Prostate gland (tissue), 2 donors: Measurements from ENCODE around the gene CIRBP. TPM values are rescaled to one million over a fixed set of nuclear protein-coding genes. Genes with fewer than 3 reads are reported as not detected.

Experiments
- DNase-seq: peaks from one replicate; pipeline ENCODE4 v3.0.0-alpha.2; 2019; ENCODE audit warnings: low spot score
- H3K27ac ChIP-seq, 2 donors: fragments of 200-600 bp; sonication (generic); 2 replicates each; pipeline ENCODE4 v1.5.1; 2017 to 2019
- H3K27me3 ChIP-seq: fragments of 200-600 bp; sonication (generic); replicated peaks from 2 replicates; pipeline ENCODE4 v1.5.1; 2019; ENCODE audit not compliant: insufficient read depth
- H3K36me3 ChIP-seq, 2 donors: fragments of 200-600 bp; sonication (generic); 1 replicate in 1 of 2; 2 replicates in 1 of 2; pipeline versions ENCODE4 v1.5.1 to v1.8.1; 2017 to 2019
- H3K4me1 ChIP-seq: fragments of 200-600 bp; sonication (generic); replicated peaks from 2 replicates; pipeline ENCODE4 v1.5.1; 2019
- H3K4me3 ChIP-seq, 2 donors: fragments of 200-600 bp; sonication (generic); 2 replicates each; pipeline ENCODE4 v1.5.1; 2017 to 2019
- H3K9me3 ChIP-seq: fragments of 200-600 bp; sonication (generic); 2 replicates; pipeline ENCODE4 v1.5.1; 2017
- POLR2A ChIP-seq: fragments of 450-650 bp; IDR thresholded peaks from one replicate; pipeline ENCODE4 v1.6.1; 2016; ENCODE audit warnings: antibody characterized with exemption, mild to moderate bottlenecking
- POLR2AphosphoS5 ChIP-seq: sonication (generic); formaldehyde crosslinking; IDR thresholded peaks from one replicate; pipeline ENCODE4 v1.6.1; 2017; ENCODE audit warnings: antibody characterized with exemption
- WGBS: methylation state at CpG from one replicate; pipeline ENCODE4 v1.1.5; 2018; 5-methylcytosine and 5-hydroxymethylcytosine counted together
- intact Hi-C: fragments of 100-400 bp; cut with DNase I; formaldehyde crosslinking; loops from one replicate; pipeline ENCODE4 v1.14.2; 2022
- total RNA-seq, 2 donors: library from RNA; depleted of rRNA; stranded (reverse); fragments of >200 nt; gene quantifications; one replicate each; pipeline ENCODE4 v1.1.0, GENCODE V29; 2016
- TF ChIP-seq, protein P1 (sequence below), 4 experiments: fragments of 200-600 bp in 2 of 4; fragments of 450-650 bp in 2 of 4; sonication (generic) in 2 of 4; IDR thresholded peaks; 1 replicate in 3 of 4; 2 replicates in 1 of 4; pipeline ENCODE4 v1.5.1; 2016 to 2019; ENCODE audit warnings: antibody characterized with exemption in 4 of 4, mild to moderate bottlenecking in 2 of 4, moderate library complexity in 2 of 4

Gene CIRBP
- total RNA-seq, 2 donors from 2014 or later: 753 to 863 TPM

- WGBS: 70% methylated on average over 26 of the region's 28 CpGs
- DNase-seq: no peak
- intact Hi-C loops: loop anchor here (10.0 kb wide), 1 partner anchor 95 kb away; the partner anchor contains the start of genes DAZAP1 and GAMT
These were observed 41.1 kb downstream of the CIRBP start for GRCh38 chr19:1309977-1310852.

DNA sequence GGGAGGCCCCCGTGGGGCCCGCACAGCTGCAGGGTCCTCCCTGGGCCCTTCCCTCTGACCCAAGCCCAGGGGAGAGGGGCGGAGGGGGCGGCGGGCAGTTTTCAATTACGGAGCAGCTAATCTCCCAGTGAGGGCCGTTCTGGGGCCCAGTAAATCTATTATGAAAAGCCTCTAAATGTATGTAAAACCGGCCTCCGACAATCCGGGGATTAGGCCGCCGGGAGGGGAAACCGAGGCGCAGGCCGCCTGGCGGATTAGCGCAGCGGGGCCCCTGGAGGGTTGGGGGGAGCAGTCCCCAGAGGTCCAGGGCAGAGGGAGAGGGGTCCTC lies 41.7 kb downstream of the CIRBP start:
- H3K4me1 ChIP-seq: peaks cover 5% of the 10 kb centered on the region
- H3K27me3 ChIP-seq: no peaks in the 10 kb centered on the region
- no peak overlapping the region for H3K4me3 ChIP-seq
- no peaks in the 10 kb centered on the region for H3K36me3 ChIP-seq
- intact Hi-C loops: loop anchor here (10.0 kb wide), 1 partner anchor 94 kb away; the partner anchor contains the start of genes DAZAP1 and GAMT
- WGBS: 84% methylated on average over 14 of the region's 18 CpGs
- H3K27ac ChIP-seq: no peak overlapping the region
- TF ChIP-seq, protein P1, sequence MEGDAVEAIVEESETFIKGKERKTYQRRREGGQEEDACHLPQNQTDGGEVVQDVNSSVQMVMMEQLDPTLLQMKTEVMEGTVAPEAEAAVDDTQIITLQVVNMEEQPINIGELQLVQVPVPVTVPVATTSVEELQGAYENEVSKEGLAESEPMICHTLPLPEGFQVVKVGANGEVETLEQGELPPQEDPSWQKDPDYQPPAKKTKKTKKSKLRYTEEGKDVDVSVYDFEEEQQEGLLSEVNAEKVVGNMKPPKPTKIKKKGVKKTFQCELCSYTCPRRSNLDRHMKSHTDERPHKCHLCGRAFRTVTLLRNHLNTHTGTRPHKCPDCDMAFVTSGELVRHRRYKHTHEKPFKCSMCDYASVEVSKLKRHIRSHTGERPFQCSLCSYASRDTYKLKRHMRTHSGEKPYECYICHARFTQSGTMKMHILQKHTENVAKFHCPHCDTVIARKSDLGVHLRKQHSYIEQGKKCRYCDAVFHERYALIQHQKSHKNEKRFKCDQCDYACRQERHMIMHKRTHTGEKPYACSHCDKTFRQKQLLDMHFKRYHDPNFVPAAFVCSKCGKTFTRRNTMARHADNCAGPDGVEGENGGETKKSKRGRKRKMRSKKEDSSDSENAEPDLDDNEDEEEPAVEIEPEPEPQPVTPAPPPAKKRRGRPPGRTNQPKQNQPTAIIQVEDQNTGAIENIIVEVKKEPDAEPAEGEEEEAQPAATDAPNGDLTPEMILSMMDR (IDR thresholded peaks at IDR 0.05): no peak
- TF ChIP-seq POLR2A: no peak
- no peak for TF ChIP-seq POLR2AphosphoS5
- DNase-seq: no peak
- no peaks in the 10 kb centered on the region for H3K9me3 ChIP-seq

More at GRCh38 chr19:1309977-1310852, 41.1 kb downstream of the CIRBP start:
- no peak overlapping the region for H3K27ac ChIP-seq
- TF ChIP-seq POLR2AphosphoS5 (no peak), POLR2A (no peak)
- TF ChIP-seq, protein P1 (IDR thresholded peaks at IDR 0.05): no peak
- no peaks in the 10 kb centered on the region for H3K27me3 ChIP-seq
- no peaks in the 10 kb centered on the region for H3K36me3 ChIP-seq
- H3K4me3 ChIP-seq: no peak overlapping the region
- peaks cover 5% of the 10 kb centered on the region for H3K4me1 ChIP-seq
- no peaks in the 10 kb centered on the region for H3K9me3 ChIP-seq

GRCh38 chr19:1311543-1312091 lies 42.5 kb downstream of the CIRBP start:
- no peak for DNase-seq
- 77% methylated on average over 14 of the region's 21 CpGs for WGBS
- Histone ChIP-seq H3K9me3 (no peaks in the 10 kb centered on the region), H3K4me1 (peaks cover 5% of the 10 kb centered on the region), H3K27ac (no peak overlapping the region), H3K4me3 (no peak overlapping the region), H3K27me3 (no peaks in the 10 kb centered on the region), H3K36me3 (no peaks in the 10 kb centered on the region)
- TF ChIP-seq POLR2A: no peak
- TF ChIP-seq, protein P1 (IDR thresholded peaks at IDR 0.05): no peak
- TF ChIP-seq POLR2AphosphoS5: no peak
- intact Hi-C loops: loop anchor here (10.0 kb wide), 1 partner anchor 93 kb away; the partner anchor contains the start of genes DAZAP1 and GAMT

DNA sequence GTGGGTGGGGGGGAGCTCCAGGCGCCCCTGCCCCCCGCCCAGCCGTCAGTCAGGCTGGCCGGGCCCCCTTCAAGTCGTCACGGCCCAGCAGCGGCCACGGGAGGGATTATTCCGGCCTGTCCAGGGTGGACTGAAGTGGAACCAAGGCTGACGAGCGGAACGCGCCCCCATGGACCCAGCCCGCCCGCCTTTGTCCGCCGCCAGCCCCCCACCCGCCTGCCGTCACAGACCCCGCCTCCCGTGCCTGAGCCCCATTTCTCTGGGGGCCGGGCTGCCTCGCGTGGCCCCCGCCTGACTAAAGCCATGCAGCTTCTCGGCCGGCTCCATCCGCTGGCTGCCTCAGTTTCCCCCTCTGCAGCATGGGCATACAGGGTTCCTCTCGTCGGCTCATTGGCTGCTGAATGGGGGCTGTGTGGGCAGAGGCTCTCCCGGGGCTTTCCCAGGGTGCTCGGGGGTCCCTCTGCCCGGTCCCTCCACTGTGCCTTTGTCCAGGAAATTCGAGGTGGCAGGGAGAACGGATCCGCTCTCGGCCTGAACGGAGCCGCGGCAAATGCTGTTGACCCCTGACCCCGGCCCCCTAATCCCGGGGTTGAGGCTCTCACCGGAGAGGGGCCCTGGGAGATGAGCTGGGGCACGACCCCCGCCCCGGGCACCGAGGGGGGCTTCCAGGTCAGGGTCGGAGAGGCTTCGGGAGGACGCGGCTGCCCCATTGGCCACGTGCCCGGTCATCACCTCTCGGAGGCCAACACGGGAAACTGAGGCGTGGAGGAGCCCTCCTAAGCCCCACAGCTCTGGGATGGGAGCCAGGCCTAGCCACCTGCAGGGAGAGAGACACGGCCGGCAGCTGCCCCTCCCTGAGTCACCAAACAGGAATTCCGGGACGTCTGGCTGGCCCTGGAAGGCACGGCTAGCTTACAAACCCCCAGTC lies 43.9 kb downstream of the CIRBP start:
- Histone ChIP-seq H3K9me3 (no peaks in the 10 kb centered on the region), H3K36me3 (no peaks in the 10 kb centered on the region), H3K27me3 (no peaks in the 10 kb centered on the region), H3K27ac (no peak overlapping the region), H3K4me3 (no peak overlapping the region), H3K4me1 (peaks cover 5% of the 10 kb centered on the region)
- no peak for DNase-seq
- TF ChIP-seq POLR2AphosphoS5 (no peak), POLR2A (no peak)
- TF ChIP-seq, protein P1 (IDR thresholded peaks at IDR 0.05): no peak
- 64% methylated on average over 60 of the region's 61 CpGs for WGBS
- intact Hi-C loops: loop anchor here (10.0 kb wide), 1 partner anchor 92 kb away; the partner anchor contains the start of genes DAZAP1 and GAMT
